Activated naive CD4-positive, alpha-beta T cell treated with anti-CD3 and anti-CD28 coated beads, Interleukin-2, amount 10 ng/mL, durations not matched to agents 7 days and 5 days (primary cell): ENCODE data around the gene GALNT12.

Source experiments
- CTCF ChIA-PET: fragments of 350-600 bp; sonication (Branson Sonifier 250); formaldehyde crosslinking; loops from one replicate; lab custom pipeline; 2021; ENCODE audit warnings: antibody characterized with exemption; lab: Charles Lee
- DNase-seq: peaks from one replicate; pipeline ENCODE4 v3.0.0-alpha.2; 2020
- H3K27ac Mint-ChIP-seq: one replicate; pipeline ENCODE4 v1.8.0; 2021; ENCODE audit warnings: mild to moderate bottlenecking, moderate library complexity, mixed read lengths
- H3K27me3 Mint-ChIP-seq: one replicate; pipeline ENCODE4 v1.8.0; 2021; ENCODE audit warnings: mild to moderate bottlenecking, mixed read lengths
- H3K36me3 Mint-ChIP-seq: one replicate; pipeline ENCODE4 v1.8.0; 2021; ENCODE audit warnings: mixed read lengths
- H3K4me1 Mint-ChIP-seq: one replicate; pipeline ENCODE4 v1.8.0; 2021; ENCODE audit warnings: mixed read lengths
- H3K4me3 Mint-ChIP-seq: one replicate; pipeline ENCODE4 v1.8.0; 2021; ENCODE audit warnings: mild to moderate bottlenecking, moderate library complexity, mixed read lengths
- H3K9me3 Mint-ChIP-seq: one replicate; pipeline ENCODE4 v1.8.0; 2021; ENCODE audit warnings: mixed read lengths

The GALNT12 gene

DNA sequence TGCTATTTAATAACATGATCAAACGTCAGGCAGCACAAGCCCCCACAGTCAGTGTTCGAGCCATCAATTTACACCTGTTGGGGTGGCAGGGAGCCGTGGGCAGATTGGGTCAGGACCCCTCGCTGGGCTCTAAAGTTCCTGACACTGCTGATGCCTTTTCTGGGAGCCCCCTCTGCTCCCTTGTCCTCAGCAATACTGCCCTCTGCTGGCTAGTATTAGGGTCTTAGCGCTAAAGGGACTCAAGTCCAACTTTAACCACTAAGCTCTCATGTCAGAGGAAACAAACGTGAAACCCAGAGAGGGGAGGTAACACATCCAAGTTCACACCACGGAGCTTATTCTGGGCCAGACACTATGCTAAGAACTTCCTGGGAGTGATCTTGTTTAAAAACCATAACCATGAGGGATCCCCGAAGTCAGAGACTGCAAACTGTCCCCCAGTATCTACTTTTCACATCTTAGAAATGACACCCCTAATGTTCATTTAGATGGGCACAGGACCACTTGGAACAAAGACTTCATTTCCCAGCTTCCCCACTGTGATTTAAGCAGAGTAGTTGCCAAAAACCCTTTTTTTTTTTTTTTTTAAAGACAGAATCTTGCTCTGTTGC, 31.5 kb upstream of the GALNT12 start:
- Mint-ChIP-seq H3K27ac (no peak overlapping the region), H3K9me3 (no peaks in the 10 kb centered on the region), H3K4me1 (no peaks in the 10 kb centered on the region), H3K36me3 (no peaks in the 10 kb centered on the region), H3K27me3 (no peaks in the 10 kb centered on the region), H3K4me3 (no peak overlapping the region)
- peak; percentile 54 for DNase-seq
- CTCF ChIA-PET, result interaction anchor here (0.6 to 5.6 kb wide), 20 partner anchors 10 to 469 kb away, joined by 3 to 66 read pairs (median 3); no protein-coding TSS in a partner anchor

GRCh38 chr9:98777618-98778017, 29.9 kb upstream of the GALNT12 start:
- H3K27me3 Mint-ChIP-seq, result no peaks in the 10 kb centered on the region
- no peaks in the 10 kb centered on the region for H3K9me3 Mint-ChIP-seq
- no peaks in the 10 kb centered on the region for H3K4me1 Mint-ChIP-seq
- CTCF ChIA-PET, result interaction anchor here (5.6 kb wide), 1 partner anchor 463 kb away, joined by 66 read pairs; no protein-coding TSS in a partner anchor
- H3K27ac Mint-ChIP-seq, result no peak overlapping the region
- H3K4me3 Mint-ChIP-seq, result no peak overlapping the region
- no peak for DNase-seq
- no peaks in the 10 kb centered on the region for H3K36me3 Mint-ChIP-seq

- no peak overlapping the region for H3K4me3 Mint-ChIP-seq
- H3K4me1 Mint-ChIP-seq, result no peaks in the 10 kb centered on the region
- CTCF ChIA-PET, result no interaction called here
- no peaks in the 10 kb centered on the region for H3K9me3 Mint-ChIP-seq
- no peaks in the 10 kb centered on the region for H3K27me3 Mint-ChIP-seq
- H3K36me3 Mint-ChIP-seq, result no peaks in the 10 kb centered on the region
- DNase-seq, result no peak
- H3K27ac Mint-ChIP-seq, result no peak overlapping the region
Measured at GRCh38 chr9:98778251-98778650, 29.2 kb upstream of the GALNT12 start.

DNA sequence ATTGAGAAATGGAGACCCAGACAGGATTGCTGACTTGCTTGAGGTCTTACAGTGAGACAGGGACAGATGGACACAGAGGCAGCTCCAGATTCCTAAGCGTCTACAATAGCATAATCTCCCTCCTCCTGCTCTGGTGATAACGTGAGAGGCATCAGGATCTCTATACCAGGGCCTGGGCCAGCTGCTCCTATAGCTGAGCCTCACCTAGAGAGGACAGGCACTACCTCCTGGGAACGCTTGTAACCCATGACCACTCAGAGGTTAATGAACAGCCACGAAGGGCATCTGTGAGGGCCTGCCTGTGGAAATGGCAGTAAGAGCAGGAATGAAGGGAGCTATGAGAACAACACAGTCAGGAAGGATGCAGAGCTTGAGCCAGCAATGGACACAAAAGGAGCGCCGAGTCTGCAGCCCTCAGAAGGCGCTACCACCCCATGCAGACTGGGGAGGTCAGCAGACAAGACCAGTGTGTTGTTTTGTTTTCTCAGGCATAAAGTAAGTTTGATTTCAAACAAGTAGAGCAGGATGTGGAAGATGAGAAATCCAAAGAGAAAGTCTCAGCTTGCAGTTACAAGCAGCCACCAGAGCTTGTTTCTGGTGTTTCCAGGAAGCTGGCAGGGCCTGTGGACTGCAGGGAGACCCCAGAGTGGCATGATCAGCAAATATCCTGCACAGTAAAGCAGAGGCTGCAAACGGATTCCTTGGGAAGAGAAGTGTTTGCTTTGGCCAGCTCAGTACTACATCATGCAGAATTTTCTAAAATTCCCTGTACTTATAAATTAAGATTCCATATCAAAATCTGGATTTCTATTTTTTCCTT, 28.5 kb upstream of the GALNT12 start:
- no peak overlapping the region for H3K4me3 Mint-ChIP-seq
- no peaks in the 10 kb centered on the region for H3K36me3 Mint-ChIP-seq
- H3K27ac Mint-ChIP-seq, result no peak overlapping the region
- H3K9me3 Mint-ChIP-seq, result no peaks in the 10 kb centered on the region
- H3K27me3 Mint-ChIP-seq, result no peaks in the 10 kb centered on the region
- no peak for DNase-seq
- no peaks in the 10 kb centered on the region for H3K4me1 Mint-ChIP-seq
- CTCF ChIA-PET, result interaction anchor here (1.0 kb wide), 1 partner anchor 23 kb away, joined by 3 read pairs; no protein-coding TSS in a partner anchor

- DNase-seq, result no peak
- Mint-ChIP-seq H3K27ac (no peak overlapping the region), H3K9me3 (no peaks in the 10 kb centered on the region), H3K4me3 (no peak overlapping the region), H3K4me1 (no peaks in the 10 kb centered on the region), H3K36me3 (no peaks in the 10 kb centered on the region), H3K27me3 (no peaks in the 10 kb centered on the region)
- CTCF ChIA-PET, result no interaction called here
Measured at GRCh38 chr9:98780059-98780749, 27.3 kb upstream of the GALNT12 start.

DNA sequence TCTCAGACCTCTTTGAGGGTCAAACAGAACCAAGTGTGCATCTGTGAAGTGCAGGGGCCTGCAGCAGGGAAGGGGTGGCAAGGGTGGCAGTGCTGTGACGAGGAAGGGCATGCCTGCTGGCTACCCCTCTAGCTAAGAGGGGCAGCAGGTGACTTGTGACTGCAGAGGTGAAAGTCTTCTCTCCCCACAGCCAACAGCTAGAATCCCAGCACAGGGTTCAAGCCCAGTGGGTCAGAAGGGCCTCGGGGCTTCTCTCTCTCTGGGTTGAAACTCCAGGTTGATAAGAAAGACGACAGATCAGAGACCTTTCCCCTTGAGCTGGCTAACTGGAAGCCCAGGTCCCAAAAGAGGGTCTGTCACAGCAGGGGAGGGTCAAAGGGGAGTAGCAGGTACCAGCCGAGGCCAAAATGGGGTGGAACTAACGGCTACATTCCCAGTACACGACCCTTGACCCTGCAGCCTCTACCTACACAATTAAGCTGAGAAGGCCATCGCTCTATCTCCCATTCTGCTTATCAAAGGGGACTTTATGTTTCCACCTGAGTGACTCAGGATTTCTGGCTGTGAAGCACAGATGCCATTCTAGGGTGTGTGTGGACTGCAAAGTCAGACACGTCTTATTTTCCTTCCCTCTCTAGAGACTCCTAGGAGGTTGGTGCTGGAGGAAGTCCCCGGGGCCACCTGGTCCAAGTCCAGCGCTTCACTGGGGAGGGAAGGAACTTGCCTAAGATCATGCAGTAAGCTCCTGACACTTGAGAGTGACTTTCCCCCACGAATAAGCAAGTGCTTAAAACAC, 25.7 kb upstream of the GALNT12 start:
- CTCF ChIA-PET, result interaction anchor here (1.8 kb wide), 1 partner anchor 15 kb away, joined by 6 read pairs; no protein-coding TSS in a partner anchor
- DNase-seq, result no peak
- H3K27me3 Mint-ChIP-seq, result no peaks in the 10 kb centered on the region
- no peaks in the 10 kb centered on the region for H3K4me1 Mint-ChIP-seq
- no peak overlapping the region for H3K27ac Mint-ChIP-seq
- no peak overlapping the region for H3K4me3 Mint-ChIP-seq
- no peaks in the 10 kb centered on the region for H3K36me3 Mint-ChIP-seq
- H3K9me3 Mint-ChIP-seq, result no peaks in the 10 kb centered on the region

DNA sequence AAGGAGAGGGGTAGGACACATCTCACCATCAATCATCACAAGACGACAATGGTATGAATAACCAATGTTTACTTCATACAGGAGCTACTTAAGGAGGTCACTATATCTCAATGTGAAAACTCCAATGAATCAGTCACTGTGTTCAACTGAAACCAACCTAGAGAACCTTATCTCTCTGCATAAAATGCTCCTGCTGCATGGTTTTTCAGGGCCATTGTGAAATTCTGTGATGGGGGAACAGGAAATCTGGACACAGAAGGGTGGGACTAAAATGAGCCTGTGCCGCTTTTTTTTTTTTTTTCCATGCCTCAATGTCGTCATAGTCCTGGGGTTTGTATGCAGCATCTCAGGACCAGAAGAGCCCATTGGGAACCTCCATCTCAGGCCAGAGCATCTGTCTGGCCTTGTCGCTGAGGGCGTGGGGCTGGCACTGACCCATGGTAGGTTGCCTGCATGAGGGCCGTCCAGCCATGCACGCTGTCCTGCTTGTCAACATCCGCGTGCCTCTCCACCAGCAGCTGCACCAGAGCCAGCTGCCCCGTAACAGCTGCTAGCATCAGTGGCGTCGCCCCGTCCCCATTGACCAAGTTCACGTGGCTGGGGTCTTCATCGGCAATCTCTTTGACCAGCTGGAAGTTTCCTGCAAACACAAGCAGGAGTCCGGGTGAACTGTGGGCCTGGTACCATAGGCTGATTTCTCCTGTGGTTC, 23.8 kb upstream of the GALNT12 start:
- H3K27me3 Mint-ChIP-seq, result no peaks in the 10 kb centered on the region
- H3K27ac Mint-ChIP-seq, result no peak overlapping the region
- no peaks in the 10 kb centered on the region for H3K9me3 Mint-ChIP-seq
- no peaks in the 10 kb centered on the region for H3K4me1 Mint-ChIP-seq
- no peak for DNase-seq
- CTCF ChIA-PET, result interaction anchor here (1.1 kb wide), 1 partner anchor 9 kb away, joined by 4 read pairs; no protein-coding TSS in a partner anchor
- H3K4me3 Mint-ChIP-seq, result no peak overlapping the region
- H3K36me3 Mint-ChIP-seq, result no peaks in the 10 kb centered on the region

DNA sequence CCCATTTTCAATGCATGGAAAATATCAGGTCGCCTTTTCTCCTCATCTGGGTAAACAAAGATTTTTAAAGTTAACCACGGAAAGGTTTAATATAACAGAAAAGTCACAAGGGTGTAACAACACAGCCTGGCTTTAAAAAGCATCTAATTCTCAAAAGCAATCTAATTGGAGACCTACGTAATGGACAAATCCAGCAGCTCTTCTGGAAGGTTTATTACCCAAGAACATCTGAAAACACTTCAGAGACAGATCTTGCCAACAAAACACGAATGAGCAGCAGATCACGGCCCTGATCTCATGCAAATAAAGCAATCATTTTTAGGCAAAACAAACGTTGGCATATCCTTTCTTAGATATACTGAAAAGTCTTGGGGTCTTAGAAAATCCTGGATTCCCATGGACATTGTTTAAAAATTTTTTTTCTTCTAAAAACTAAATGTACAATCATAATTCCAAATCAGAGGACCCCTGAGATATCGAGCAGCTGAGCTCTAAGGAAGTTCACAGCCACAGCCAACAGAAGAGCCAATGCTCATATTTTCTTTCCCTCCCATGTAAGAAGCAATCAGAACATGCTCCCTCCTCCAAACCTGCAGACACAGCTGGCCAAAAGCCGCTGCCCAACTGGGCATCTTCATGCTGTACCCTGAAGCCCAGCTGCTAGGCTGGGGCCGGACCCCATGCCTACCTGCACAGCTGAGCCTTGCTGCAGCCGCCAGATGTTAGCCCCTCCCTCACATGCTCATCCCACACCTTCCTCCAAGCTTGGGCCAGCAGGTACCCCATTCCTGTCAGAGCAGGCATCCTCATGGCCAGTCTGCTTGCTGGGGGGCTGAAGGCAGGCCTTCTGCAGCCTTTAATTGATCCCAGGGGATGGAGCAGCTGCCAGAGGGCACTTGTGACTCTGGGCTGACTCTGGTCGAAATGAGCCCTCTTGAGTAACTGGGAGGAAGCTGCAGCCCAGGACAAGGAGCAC, 22.4 kb upstream of the GALNT12 start:
- Mint-ChIP-seq H3K4me1 (no peaks in the 10 kb centered on the region), H3K36me3 (no peaks in the 10 kb centered on the region), H3K9me3 (no peaks in the 10 kb centered on the region), H3K4me3 (no peak overlapping the region), H3K27me3 (no peaks in the 10 kb centered on the region), H3K27ac (no peak overlapping the region)
- DNase-seq, result no peak
- CTCF ChIA-PET, result interaction anchor here (1.0 to 2.3 kb wide), 4 partner anchors 9 to 14 kb away, joined by 3 to 7 read pairs (median 4); no protein-coding TSS in a partner anchor

DNA sequence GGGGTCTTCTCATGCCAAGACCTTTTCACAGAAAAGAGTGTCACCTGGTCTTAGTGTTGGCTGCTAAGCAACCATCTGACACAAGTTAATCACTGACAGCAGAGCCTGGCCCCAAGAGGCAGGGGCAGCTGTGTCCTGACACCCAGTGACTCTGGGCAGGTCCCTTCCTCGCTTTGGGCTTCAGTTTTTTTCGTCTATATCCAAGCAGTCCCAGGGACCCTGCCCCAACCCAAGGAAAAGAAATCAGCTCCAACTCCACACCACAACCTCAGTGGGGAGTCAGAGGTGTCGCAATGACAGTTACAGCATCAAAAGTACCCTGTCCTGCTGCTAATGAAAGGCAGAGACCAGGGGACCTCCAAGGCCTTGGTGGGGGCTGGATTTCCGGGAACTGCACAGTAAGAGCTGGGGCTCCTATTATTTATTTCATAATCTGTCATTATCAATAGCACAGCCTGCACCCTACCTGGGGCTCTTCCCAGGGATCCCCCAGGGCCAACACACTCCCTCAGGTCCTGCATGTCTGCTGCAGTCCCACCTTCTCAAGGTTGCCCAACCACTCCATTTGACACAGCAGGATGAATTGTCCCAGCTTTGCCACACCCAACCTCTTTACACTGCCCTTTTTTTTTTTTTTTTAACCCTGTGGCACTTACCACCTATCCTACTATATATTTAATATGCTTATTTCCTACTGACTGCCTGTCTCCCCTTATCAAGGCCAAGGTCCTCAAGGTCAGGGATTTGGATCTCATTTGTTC, 20.5 kb upstream of the GALNT12 start:
- no peak overlapping the region for H3K4me3 Mint-ChIP-seq
- no peaks in the 10 kb centered on the region for H3K36me3 Mint-ChIP-seq
- no peak for DNase-seq
- no peaks in the 10 kb centered on the region for H3K27me3 Mint-ChIP-seq
- no peak overlapping the region for H3K27ac Mint-ChIP-seq
- H3K9me3 Mint-ChIP-seq, result no peaks in the 10 kb centered on the region
- CTCF ChIA-PET, result interaction anchor here (2.3 kb wide), 1 partner anchor 11 kb away, joined by 7 read pairs; no protein-coding TSS in a partner anchor
- H3K4me1 Mint-ChIP-seq, result peaks cover 6% of the 10 kb centered on the region

DNA sequence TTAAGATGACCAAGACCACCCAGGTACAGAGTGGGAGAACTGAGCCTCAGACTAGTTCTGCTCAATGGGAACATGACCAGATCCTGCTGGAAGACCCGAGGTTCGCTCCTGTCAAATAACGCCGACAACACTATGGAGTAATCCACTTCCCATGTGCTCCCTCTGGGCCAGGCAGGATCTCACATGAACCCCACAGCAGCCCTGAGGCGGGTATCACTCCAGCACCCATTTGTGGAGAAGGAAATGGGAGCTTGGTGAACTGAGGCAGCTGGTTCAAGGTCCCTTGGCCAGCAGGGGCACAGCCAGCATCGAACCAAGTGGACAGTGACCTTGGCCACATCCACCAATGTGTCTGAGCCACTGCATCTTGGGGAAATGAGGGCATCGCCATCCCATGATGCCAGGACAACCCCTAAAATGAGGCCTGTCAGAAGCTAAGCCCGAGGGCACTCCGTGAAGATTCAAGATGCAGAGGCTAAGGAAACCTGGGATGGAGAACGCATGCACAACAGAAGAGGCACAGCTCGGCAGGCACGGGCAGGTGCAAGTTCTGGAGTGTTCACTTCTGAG, 19.6 kb upstream of the GALNT12 start:
- CTCF ChIA-PET, result interaction anchor here (1.0 kb wide), 1 partner anchor 472 kb away, joined by 4 read pairs; no protein-coding TSS in a partner anchor
- H3K27ac Mint-ChIP-seq, result no peak overlapping the region

GRCh38 chr9:98789483-98790133, 17.9 kb upstream of the GALNT12 start:
- no peak overlapping the region for H3K27ac Mint-ChIP-seq
- CTCF ChIA-PET, result interaction anchor here (3.6 kb wide), 1 partner anchor 253 kb away, joined by 10 read pairs; no protein-coding TSS in a partner anchor

More for the DNA sequence above, 19.6 kb upstream of the GALNT12 start:
- Mint-ChIP-seq H3K36me3 (no peaks in the 10 kb centered on the region), H3K4me3 (no peak overlapping the region), H3K4me1 (peaks cover 9% of the 10 kb centered on the region), H3K27me3 (no peaks in the 10 kb centered on the region), H3K9me3 (no peaks in the 10 kb centered on the region)
- DNase-seq, result no peak

More at GRCh38 chr9:98789483-98790133, 17.9 kb upstream of the GALNT12 start:
- Mint-ChIP-seq H3K9me3 (no peaks in the 10 kb centered on the region), H3K4me3 (no peak overlapping the region), H3K27me3 (no peaks in the 10 kb centered on the region), H3K4me1 (peaks cover 12% of the 10 kb centered on the region), H3K36me3 (no peaks in the 10 kb centered on the region)
- no peak for DNase-seq
